Muscle of leg (tissue), 11 donors: ENCODE results near the gene TJP3. TPM values are rescaled to one million over a fixed set of nuclear protein-coding genes. Genes with fewer than 3 reads are reported as not detected.
"Not testable (repeated sequence)": the region's sequence is repeated elsewhere in the genome, so short reads cannot be mapped to it uniquely, and the experiment has no call there.

ENCODE experiments used
- DNase-seq: peaks from one replicate; pipeline ENCODE4 v3.0.0; 2013
- H3K27ac ChIP-seq: one replicate; pipeline ENCODE4 v1.5.1; 2013; ENCODE audit warnings: mild to moderate bottlenecking, low read length, control low read depth
- H3K27me3 ChIP-seq: one replicate; pipeline ENCODE4 v1.6.1; 2013; ENCODE audit warnings: low read length; ENCODE audit not compliant: control insufficient read depth, insufficient read depth
- H3K36me3 ChIP-seq: one replicate; pipeline ENCODE4 v1.6.1; 2013; ENCODE audit warnings: low read length; ENCODE audit not compliant: control insufficient read depth, insufficient read depth
- H3K4me1 ChIP-seq: one replicate; pipeline ENCODE4 v1.6.1; 2013; ENCODE audit warnings: low read length; ENCODE audit not compliant: control insufficient read depth, insufficient read depth
- H3K4me3 ChIP-seq: one replicate; pipeline ENCODE4 v1.5.1; 2013; ENCODE audit warnings: low read length, control low read depth
- H3K9me3 ChIP-seq: replicated peaks from 2 replicates; pipeline ENCODE4 v1.6.1; 2013; ENCODE audit warnings: low read depth, low read length; ENCODE audit not compliant: control insufficient read depth
- WGBS: methylation state at CpG from one replicate; pipeline ENCODE4 v1.1.5; 2013; ENCODE audit warnings: missing lambda C conversion rate; ENCODE audit not compliant: insufficient coverage; 5-methylcytosine and 5-hydroxymethylcytosine counted together
- polyA plus RNA-seq, 8 donors: library from polyadenylated mRNA; unstranded; fragments of 120-200 nt; gene quantifications; one replicate each; pipeline versions ENCODE4 v1.2.1 to v1.2.3, GENCODE V29; 2013; ENCODE audit warnings: inconsistent platforms in 1 of 8, low replicate concordance in 1 of 8; ENCODE audit not compliant: insufficient read length in 8 of 8, insufficient read depth in 1 of 8
- total RNA-seq: library from RNA; stranded (reverse); fragments of 120-200 nt; gene quantifications from one replicate; pipeline ENCODE4 v1.2.4, GENCODE V29; 2013

The TJP3 gene
- total and polyA plus RNA-seq, 9 donors: 0.04 to 3.4 (median 0.35) TPM; not detected in 2

GRCh38 chr19:3745363-3746045 lies 37.3 kb downstream of the TJP3 start:
- H3K4me3 ChIP-seq: no peak overlapping the region
- 78% methylated on average over 6 of the region's 8 CpGs for WGBS

DNA sequence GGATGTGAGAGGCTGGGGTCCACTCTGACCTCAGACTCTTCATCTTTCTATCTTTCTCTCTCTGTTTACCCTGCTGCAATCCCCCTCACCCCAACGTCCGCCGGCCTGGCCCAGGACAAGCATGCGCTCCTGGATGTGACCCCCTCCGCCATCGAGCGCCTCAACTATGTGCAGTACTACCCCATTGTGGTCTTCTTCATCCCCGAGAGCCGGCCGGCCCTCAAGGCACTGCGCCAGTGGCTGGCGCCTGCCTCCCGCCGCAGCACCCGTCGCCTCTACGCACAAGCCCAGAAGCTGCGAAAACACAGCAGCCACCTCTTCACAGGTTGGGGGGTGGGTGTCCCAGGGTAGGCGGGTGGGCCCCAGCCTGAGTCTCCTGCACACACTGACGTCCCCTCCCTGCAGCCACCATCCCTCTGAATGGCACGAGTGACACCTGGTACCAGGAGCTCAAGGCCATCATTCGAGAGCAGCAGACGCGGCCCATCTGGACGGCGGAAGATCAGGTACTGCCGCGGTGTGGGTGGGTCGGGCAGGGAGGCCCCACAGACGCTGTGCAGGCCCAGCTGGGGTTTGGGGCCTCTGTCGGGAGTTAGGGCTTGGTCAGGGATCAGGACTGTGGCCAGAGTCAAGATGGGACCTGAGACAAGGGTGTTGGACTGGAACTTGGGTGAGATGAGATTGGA lies 38.3 kb downstream of the TJP3 start:
- Histone ChIP-seq H3K27me3 (no peaks in the 10 kb centered on the region), H3K36me3 (peaks cover 15% of the 10 kb centered on the region), H3K9me3 (peaks cover 2% of the 10 kb centered on the region), H3K27ac (no peak overlapping the region), H3K4me1 (no peaks in the 10 kb centered on the region), H3K4me3 (no peak overlapping the region)
- DNase-seq: no peak
- 54% methylated on average over 16 of the region's 31 CpGs for WGBS

More at GRCh38 chr19:3745363-3746045, 37.3 kb downstream of the TJP3 start:
- Histone ChIP-seq H3K27ac (no peak overlapping the region), H3K9me3 (peaks cover 2% of the 10 kb centered on the region), H3K27me3 (no peaks in the 10 kb centered on the region), H3K4me1 (no peaks in the 10 kb centered on the region), H3K36me3 (peaks cover 11% of the 10 kb centered on the region)
- DNase-seq: no peak

GRCh38 chr19:3748965-3749364 lies 40.8 kb downstream of the TJP3 start:
- DNase-seq: no peak
- Histone ChIP-seq H3K4me3 (no peak overlapping the region), H3K27ac (no peak overlapping the region), H3K36me3 (peaks cover 27% of the 10 kb centered on the region), H3K27me3 (no peaks in the 10 kb centered on the region), H3K4me1 (no peaks in the 10 kb centered on the region), H3K9me3 (peaks cover 2% of the 10 kb centered on the region)
- WGBS: no CpG with 5 or more reads among the region's 8 CpGs

DNA sequence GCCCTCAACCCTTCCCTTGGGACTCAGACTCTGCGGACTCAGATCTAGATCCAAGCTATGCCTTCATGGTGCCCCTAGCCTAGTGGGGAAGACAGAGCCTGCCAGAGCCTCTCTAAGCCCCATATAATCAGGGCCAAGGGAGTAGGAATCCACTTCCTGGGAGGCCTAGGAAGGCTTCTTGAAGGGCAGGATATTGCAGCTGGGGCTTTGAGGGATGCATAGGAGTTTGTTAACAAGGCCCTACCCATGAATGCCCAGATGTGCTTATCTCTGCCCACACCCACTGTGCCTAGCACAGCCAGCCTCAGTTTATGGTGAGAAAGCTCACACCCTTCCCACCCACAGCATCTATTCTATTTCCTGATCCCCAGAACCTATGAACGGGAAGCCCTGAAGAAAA lies 42.0 kb downstream of the TJP3 start:
- Histone ChIP-seq H3K27ac (no peak overlapping the region), H3K27me3 (no peaks in the 10 kb centered on the region), H3K4me1 (no peaks in the 10 kb centered on the region), H3K4me3 (no peak overlapping the region), H3K36me3 (peaks cover 30% of the 10 kb centered on the region), H3K9me3 (peaks cover 2% of the 10 kb centered on the region)
- 100% methylated on average over 1 of the region's 2 CpGs for WGBS
- no peak for DNase-seq

- H3K36me3 ChIP-seq: peaks cover 33% of the 10 kb centered on the region
- H3K4me1 ChIP-seq: no peaks in the 10 kb centered on the region
- no peak overlapping the region for H3K4me3 ChIP-seq
- 90% methylated on average over 18 of the region's 30 CpGs for WGBS
- H3K27ac ChIP-seq: no peak overlapping the region
- DNase-seq: no peak
- peaks cover 2% of the 10 kb centered on the region for H3K9me3 ChIP-seq
- H3K27me3 ChIP-seq: no peaks in the 10 kb centered on the region
These were observed 43.1 kb downstream of the TJP3 start for GRCh38 chr19:3751236-3751635.

DNA sequence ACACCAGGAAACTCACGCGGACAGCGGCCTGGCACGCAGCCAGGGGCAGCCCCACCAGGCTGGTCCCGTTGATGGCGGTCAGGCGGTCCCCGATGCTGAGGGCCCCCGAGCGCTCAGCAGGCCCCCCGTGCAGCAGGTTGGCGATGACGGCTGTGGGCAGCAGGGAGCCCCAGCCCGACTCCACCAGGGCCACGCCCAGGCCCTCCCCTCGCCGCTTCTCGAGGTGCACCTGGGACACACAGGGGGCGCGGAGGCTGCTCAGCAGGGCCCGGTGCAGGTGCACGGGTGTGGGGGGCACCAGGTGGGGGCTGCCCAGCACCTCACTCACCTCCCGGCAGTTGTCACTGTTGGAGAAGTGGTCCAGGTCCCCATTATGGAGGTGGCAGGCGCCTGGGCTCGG lies 44.3 kb downstream of the TJP3 start:
- DNase-seq: no peak
- Histone ChIP-seq H3K27ac (no peak overlapping the region), H3K4me3 (no peak overlapping the region), H3K36me3 (peaks cover 33% of the 10 kb centered on the region), H3K27me3 (no peaks in the 10 kb centered on the region), H3K9me3 (peaks cover 2% of the 10 kb centered on the region), H3K4me1 (no peaks in the 10 kb centered on the region)
- WGBS: 85% methylated on average over 24 of the region's 25 CpGs

DNA sequence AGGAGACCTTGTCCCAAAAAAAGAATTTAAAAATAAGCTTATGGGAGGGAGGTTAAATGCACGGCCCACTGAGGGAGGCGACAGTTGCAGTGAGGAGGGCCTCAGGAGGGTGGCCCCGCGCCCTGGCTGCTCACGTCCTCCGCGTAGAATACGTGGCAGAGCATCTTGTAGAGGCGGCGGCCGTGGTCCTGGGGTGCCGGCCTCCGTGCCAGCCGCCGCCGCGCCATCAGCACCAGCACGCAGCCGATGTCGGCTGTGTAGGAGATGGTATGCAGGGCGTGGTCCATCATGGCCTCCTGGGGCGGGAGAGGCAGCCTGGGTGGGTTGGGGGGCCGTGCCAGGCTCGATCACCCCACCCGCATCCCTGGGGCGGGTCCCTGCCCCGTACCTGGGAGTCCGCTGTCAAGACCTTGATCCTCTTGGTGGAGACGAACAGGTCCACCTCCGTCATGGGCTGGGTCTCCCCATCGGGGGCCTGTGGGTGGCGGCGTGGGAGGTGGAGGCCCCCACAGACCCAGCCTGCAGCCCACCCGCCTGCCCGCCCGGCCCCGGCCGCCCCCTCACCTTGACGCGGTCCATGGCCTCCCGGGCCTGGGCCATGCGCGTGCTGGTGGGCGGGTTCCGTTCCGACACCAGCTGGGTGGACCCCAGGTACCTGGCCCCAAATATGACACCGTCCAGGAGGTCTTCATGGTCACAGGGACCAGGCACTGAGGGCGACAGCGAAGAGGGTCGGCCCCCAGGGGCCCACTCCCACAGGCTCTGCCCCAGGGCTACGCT lies 45.6 kb downstream of the TJP3 start:
- no peaks in the 10 kb centered on the region for H3K27me3 ChIP-seq
- no peak for DNase-seq
- 96% methylated on average over 50 of the region's 51 CpGs for WGBS
- H3K36me3 ChIP-seq: peaks cover 38% of the 10 kb centered on the region
- H3K4me1 ChIP-seq: no peaks in the 10 kb centered on the region
- H3K9me3 ChIP-seq: peaks cover 2% of the 10 kb centered on the region
- no peak overlapping the region for H3K4me3 ChIP-seq
- H3K27ac ChIP-seq: no peak overlapping the region

DNA sequence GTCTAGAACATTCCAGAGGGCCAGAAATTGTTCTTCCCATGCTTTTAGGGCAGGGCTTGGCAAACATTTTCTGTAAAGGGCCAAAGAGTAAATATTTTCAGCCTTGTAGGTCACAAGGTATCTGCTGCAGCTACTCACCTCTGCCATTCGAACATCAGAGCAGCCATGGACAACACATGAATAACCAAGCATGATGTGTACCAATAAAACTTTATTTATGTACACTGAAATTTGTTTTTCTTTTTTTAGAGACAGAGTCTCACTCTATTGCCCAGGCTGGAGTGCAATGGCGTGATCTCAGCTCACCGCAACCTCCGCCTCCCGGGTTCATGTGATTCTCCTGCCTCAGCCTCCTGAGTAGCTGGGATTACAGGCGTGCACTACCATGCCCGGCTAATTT lies 49.5 kb downstream of the TJP3 start:
- not testable (repeated sequence) for DNase-seq, H3K27me3 ChIP-seq, H3K27ac ChIP-seq, H3K4me3 ChIP-seq, H3K9me3 ChIP-seq
- Histone ChIP-seq H3K4me1 (peaks cover 16% of the 10 kb centered on the region), H3K36me3 (peaks cover 30% of the 10 kb centered on the region)
- 100% methylated on average over 4 of the region's 7 CpGs for WGBS

DNA sequence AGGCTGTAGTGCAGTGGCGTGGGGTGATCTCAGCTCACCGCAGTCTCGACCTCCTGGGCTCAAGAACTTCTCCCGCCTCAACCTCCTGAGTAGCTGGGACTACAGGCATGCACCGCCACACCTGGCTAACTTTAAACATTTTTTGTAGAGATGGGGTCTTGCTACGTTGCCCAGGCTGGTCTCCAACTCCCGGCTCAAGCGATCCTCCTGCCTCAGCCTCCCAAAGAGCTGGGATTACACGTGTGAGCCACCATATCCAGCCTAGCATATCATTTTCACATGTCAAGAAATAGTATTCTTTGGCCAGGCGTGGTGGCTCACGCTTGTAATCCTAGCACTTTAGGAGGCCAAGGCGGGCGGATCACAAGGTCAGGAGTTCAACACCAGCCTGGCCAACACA lies 50.1 kb downstream of the TJP3 start:
- Histone ChIP-seq H3K4me1 (peaks cover 20% of the 10 kb centered on the region), H3K36me3 (peaks cover 28% of the 10 kb centered on the region)
- H3K27me3 ChIP-seq, DNase-seq, H3K9me3 ChIP-seq, H3K27ac ChIP-seq, H3K4me3 ChIP-seq: not testable (repeated sequence)
- WGBS: 94% methylated on average over 11 of the region's 13 CpGs
